ENCODE measurements around the gene GMIP. TPM values are rescaled to one million over a fixed set of nuclear protein-coding genes. Genes with fewer than 3 reads are reported as not detected.

The GMIP gene
- polyA plus RNA-seq, 1 experiment, result 4.4 TPM

DNA sequence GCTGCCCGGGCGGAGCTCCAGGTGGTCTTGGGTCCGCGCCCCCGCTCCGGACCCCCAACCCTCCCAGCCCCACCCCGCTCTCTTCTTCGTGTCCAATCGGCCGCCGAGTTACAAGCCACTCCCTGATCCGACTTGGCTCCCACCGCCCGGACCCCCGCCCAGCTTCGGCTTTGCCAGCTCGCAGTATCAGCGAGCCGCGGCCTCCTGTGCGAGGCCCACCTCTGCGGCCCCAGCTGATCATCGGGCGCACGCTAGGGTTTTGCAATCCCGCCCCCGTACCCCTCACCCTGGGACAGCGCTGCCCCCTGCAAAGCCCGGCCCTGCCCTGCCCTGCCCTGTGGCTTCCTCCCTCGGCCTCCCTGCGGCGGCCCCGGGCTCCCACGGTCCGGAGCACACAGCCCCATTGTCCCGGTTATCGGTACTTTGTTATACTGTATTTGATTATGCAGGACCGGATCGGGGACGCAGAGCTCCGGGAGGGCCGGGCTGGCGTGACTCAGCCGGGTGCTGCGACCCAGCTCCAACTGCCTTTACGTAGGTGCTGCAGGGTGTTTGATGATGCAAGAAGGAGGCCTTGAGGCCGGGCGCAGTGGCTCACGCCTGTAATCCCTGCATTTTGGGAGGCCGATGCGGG lies 14.8 kb downstream of the GMIP start:
- H3K4me3 ChIP-seq (ENCODE audit: low read depth, low read length), result peak overlapping the region; percentile 37
- ChIA-PET CTCF (interaction anchor here (3.1 kb wide), 1 partner anchor 96 kb away, joined by 17 read pairs; no protein-coding TSS in a partner anchor), POLR2A (no interaction called here)
- no peak for TF ChIP-seq CTCF (IDR thresholded peaks at IDR 0.05; ENCODE audit: insufficient read depth, low read depth, low read length)
- H3K27me3 ChIP-seq (ENCODE audit: control insufficient read depth, insufficient read depth, low read length), result no peaks in the 10 kb centered on the region
- no peak for DNase-seq (ENCODE audit: low read depth)
- H3K36me3 ChIP-seq (ENCODE audit: control insufficient read depth, insufficient read depth, low read length), result peaks cover 8% of the 10 kb centered on the region

GRCh38 chr19:19627621-19628500 lies 15.6 kb downstream of the GMIP start, which contains the start of gene LPAR2:
Gene LPAR2 (minus strand): TSS chr19:19628220. CDS start chr19:19627275, 945 bp downstream.
- TF ChIP-seq CTCF (IDR thresholded peaks at IDR 0.05; ENCODE audit: insufficient read depth, low read depth, low read length), result no peak
- DNase-seq (ENCODE audit: low read depth), result no peak
- ChIA-PET POLR2A (no interaction called here), CTCF (interaction anchor here (3.1 kb wide), 1 partner anchor 96 kb away, joined by 17 read pairs; no protein-coding TSS in a partner anchor)
- peaks cover 6% of the 10 kb centered on the region; the same call in 1 of the 2 replicates for H3K36me3 ChIP-seq (ENCODE audit: control insufficient read depth, insufficient read depth, low read length)
- H3K4me3 ChIP-seq (ENCODE audit: low read depth, low read length), result peak within 1 kb of the TSS; percentile 37
- H3K27me3 ChIP-seq (ENCODE audit: control insufficient read depth, insufficient read depth, low read length), result no peaks in the 10 kb centered on the region

- Histone ChIP-seq H3K36me3 (ENCODE audit: control insufficient read depth, insufficient read depth, low read length) (peaks cover 3% of the 10 kb centered on the region; the same call in 1 of the 2 replicates), H3K4me3 (ENCODE audit: low read depth, low read length) (no peak overlapping the region), H3K27me3 (ENCODE audit: control insufficient read depth, insufficient read depth, low read length) (no peaks in the 10 kb centered on the region)
- ChIA-PET CTCF (interaction anchor here (3.1 kb wide), 1 partner anchor 95 kb away, joined by 17 read pairs; no protein-coding TSS in a partner anchor), POLR2A (interaction anchor here (0.6 to 0.7 kb wide), 2 partner anchors 13 to 15 kb away, joined by 4 read pairs; no protein-coding TSS in a partner anchor)
- no peak for TF ChIP-seq CTCF (IDR thresholded peaks at IDR 0.05; ENCODE audit: insufficient read depth, low read depth, low read length)
- no peak for DNase-seq (ENCODE audit: low read depth)
These were observed 16.7 kb downstream of the GMIP start for GRCh38 chr19:19626516-19627472.

GRCh38 chr19:19624032-19624570 lies 19.4 kb downstream of the GMIP start:
- no peak overlapping the region for H3K4me3 ChIP-seq (ENCODE audit: low read depth, low read length)
- DNase-seq (ENCODE audit: low read depth), result no peak
- no peaks in the 10 kb centered on the region; the same call in 1 of the 2 replicates for H3K36me3 ChIP-seq (ENCODE audit: control insufficient read depth, insufficient read depth, low read length)
- POLR2A ChIA-PET, result no interaction called here
- TF ChIP-seq CTCF (IDR thresholded peaks at IDR 0.05; ENCODE audit: insufficient read depth, low read depth, low read length), result no peak
- CTCF ChIA-PET, result no interaction called here
- H3K27me3 ChIP-seq (ENCODE audit: control insufficient read depth, insufficient read depth, low read length), result no peaks in the 10 kb centered on the region
